Measurements from ENCODE around the gene HOXD3.

The HOXD3 gene

DNA sequence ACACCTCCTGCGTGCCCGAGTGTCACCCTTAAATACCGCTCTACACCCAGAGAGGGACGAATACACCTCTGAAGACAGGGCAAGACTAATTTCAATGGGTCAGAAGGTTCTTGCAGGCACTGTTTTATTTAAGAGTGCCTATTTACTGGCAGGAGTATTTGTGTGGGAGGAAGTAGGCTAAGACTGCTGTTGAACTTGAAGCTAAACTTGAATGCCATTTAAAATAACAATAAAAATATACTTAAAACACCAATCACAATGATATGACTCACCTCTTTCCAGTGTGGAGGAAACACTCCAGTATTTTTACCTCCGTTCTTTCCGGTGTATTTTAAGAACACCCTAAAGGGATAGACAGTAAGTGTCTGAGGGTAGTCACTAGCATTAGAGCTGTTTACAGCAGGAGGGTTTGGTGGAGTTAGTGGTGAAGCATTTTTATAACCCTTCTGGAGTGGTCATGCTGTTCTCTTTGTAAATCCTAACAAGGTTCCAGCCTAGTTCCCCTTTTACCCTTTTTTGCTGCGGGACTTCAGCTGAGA is 21.7 kb downstream of the HOXD3 start:
- TF ChIP-seq, protein P1, sequence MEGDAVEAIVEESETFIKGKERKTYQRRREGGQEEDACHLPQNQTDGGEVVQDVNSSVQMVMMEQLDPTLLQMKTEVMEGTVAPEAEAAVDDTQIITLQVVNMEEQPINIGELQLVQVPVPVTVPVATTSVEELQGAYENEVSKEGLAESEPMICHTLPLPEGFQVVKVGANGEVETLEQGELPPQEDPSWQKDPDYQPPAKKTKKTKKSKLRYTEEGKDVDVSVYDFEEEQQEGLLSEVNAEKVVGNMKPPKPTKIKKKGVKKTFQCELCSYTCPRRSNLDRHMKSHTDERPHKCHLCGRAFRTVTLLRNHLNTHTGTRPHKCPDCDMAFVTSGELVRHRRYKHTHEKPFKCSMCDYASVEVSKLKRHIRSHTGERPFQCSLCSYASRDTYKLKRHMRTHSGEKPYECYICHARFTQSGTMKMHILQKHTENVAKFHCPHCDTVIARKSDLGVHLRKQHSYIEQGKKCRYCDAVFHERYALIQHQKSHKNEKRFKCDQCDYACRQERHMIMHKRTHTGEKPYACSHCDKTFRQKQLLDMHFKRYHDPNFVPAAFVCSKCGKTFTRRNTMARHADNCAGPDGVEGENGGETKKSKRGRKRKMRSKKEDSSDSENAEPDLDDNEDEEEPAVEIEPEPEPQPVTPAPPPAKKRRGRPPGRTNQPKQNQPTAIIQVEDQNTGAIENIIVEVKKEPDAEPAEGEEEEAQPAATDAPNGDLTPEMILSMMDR (IDR thresholded peaks at IDR 0.05; ENCODE audit: borderline replicate concordance, control extremely low read depth, extremely low read depth, insufficient read depth, missing control alignments), result no peak
- in situ Hi-C loops (cut with MboI; ENCODE audit: low sequenced_read_pairs, unreplicated experiment), result no loop called here
- DNase-seq (ENCODE audit: low spot score), result no peak

DNA sequence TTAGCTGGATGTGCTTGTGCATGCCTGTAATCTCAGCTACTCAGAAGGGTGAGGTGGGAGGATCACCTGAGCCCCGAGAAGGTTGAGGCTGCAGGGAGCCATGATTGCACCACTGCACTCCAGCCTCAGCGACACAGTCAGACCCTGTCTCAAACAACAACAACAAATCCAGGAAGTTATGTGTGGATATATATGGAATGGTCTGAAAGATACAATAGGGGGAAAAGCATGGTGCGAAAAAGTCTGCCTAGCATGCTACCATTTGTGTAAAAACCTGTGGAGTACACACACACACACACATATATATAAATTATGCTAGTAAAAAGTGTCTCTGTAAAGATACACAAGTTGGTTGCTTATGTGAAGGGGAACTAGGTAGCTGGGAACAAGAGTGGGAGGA is 24.4 kb downstream of the HOXD3 start:
- no peak for DNase-seq (ENCODE audit: low spot score)
- TF ChIP-seq, protein P1 (IDR thresholded peaks at IDR 0.05; ENCODE audit: borderline replicate concordance, control extremely low read depth, extremely low read depth, insufficient read depth, missing control alignments), result no peak
- in situ Hi-C loops (cut with MboI; ENCODE audit: low sequenced_read_pairs, unreplicated experiment), result no loop called here

DNA sequence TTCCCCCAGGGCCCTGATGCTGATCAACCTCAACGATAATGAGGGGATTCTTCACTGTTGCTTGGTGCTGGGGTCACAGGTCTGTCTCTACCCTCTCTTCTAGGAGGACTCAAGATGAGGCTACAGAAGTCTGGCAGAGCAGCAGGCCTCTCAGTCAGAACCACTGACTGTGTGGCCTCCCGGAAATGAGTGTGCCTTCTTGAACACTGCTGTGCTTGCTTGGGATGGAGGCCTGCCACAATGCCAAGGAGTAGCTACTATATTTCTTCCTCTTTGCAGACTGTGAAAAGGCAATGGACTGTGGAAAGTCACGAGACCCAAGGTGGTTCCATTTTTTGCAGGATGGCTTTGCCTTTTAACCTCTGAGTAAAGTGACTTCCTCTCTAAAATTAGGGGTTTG is 25.6 kb downstream of the HOXD3 start:
- TF ChIP-seq, protein P1 (IDR thresholded peaks at IDR 0.05; ENCODE audit: borderline replicate concordance, control extremely low read depth, extremely low read depth, insufficient read depth, missing control alignments), result no peak
- in situ Hi-C loops (cut with MboI; ENCODE audit: low sequenced_read_pairs, unreplicated experiment), result no loop called here

DNA sequence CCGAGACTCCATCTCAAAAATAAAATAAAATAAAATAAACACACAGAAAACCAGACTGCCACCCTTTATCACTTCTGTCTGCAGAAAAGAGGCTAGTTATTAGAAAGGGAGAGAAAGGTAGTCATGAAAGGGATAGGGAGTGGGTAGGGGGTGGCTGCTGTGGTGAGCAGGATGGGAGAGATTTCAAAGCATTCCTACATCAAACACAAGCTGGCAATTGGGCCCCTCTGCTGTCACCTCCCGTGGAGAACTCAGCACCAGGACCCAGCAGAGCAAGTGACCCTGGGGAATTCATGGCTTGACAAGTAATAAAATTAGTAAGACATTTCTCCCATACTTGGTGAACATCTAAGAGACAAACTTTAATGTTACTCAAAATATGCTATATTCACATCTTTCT is 27.6 kb downstream of the HOXD3 start:
- in situ Hi-C loops (cut with MboI; ENCODE audit: low sequenced_read_pairs, unreplicated experiment), result no loop called here
- TF ChIP-seq, protein P1 (IDR thresholded peaks at IDR 0.05; ENCODE audit: borderline replicate concordance, control extremely low read depth, extremely low read depth, insufficient read depth, missing control alignments), result no peak
- DNase-seq (ENCODE audit: low spot score), result no peak

More for the DNA sequence above, 25.6 kb downstream of the HOXD3 start:
- no peak for DNase-seq (ENCODE audit: low spot score)

DNA sequence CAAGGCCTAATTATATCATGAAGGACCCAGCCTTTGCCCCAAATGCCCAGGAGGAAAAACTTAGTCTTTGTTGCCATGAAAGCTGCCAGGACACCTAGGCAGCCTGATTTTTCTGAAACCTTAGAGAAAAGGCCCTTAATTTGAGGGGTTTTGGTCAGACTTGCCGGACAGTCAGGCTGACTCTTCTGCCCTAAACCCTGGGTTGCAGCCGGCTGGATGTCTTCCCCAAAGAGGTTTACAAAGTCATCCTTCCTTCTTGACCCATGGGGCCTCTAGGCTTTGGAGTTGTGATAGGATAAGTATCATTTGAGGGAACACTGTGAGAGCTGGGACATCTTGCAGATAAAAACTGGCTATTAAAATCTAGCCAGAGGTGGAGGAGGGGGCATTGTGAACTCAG is 28.9 kb downstream of the HOXD3 start:
- in situ Hi-C loops (cut with MboI; ENCODE audit: low sequenced_read_pairs, unreplicated experiment), result no loop called here
- TF ChIP-seq, protein P1 (IDR thresholded peaks at IDR 0.05; ENCODE audit: borderline replicate concordance, control extremely low read depth, extremely low read depth, insufficient read depth, missing control alignments), result no peak
- DNase-seq (ENCODE audit: low spot score), result no peak

DNA sequence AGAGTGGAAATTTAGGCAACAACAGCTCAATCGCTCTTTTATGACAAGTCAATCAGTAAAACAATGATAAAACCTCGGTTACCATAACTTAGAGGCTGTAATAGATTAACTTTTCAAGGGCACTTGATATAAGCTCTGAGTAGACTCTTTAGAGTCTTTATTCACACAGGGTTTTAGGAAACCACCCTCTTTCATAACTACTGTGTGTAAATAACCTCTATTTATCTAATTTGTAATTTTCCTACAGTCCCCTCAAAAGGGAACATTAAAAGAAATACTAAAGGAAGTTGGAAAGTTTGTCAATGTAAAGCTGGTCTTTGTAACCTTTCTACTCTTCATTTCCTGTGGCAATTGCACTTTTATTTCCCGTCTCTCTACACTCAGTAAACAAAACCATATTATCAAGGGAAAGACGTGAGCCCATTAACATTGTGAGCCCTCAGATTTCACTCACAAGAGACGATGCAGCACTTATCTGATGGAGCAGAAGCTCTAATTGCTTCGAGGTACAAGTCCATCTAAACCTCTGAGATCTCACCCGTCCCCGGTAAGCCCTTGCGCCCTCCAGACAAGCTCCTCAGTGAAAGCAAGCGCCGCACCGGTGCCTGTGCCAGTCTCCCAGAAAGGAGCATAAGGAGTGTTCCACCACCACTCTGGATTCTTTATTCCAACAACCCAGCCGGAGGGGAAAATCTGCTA is 30.2 kb downstream of the HOXD3 start:
- in situ Hi-C loops (cut with MboI; ENCODE audit: low sequenced_read_pairs, unreplicated experiment), result no loop called here
- TF ChIP-seq, protein P1 (IDR thresholded peaks at IDR 0.05; ENCODE audit: borderline replicate concordance, control extremely low read depth, extremely low read depth, insufficient read depth, missing control alignments), result no peak
- no peak for DNase-seq (ENCODE audit: low spot score)
